ENCODE data around the gene PTPRK.
A peak's percentile ranks its signal among the peaks of the same experiment; 100 is the strongest.

Gene PTPRK

DNA sequence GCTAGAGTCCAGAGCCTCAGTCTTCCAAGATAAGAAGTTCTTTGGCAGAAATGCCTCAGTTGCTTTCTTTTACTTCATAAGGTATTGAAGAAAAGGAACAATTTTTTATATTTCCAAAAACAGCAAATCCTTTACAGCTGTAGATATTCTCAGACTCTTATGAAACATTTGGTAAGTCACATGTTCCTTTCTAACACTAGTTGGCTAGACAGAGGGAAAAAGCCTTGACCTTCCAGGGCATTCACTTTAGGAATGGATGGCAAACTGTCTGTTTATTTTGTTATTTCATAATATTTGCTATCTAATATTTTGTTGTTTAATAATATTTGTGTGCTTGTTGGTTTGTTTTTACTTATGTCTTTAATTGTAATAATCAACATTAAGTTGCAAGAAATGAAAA is 140.8 kb downstream of the PTPRK start:
- FAIRE-seq = no peak

- FAIRE-seq = no peak
Measured at GRCh38 chr6:128376952-128377503, 143.4 kb downstream of the PTPRK start.

GRCh38 chr6:128371136-128371535 is 149.3 kb downstream of the PTPRK start:
- FAIRE-seq = peak; percentile 30

GRCh38 chr6:128370072-128370471 is 150.3 kb downstream of the PTPRK start:
- FAIRE-seq = no peak

DNA sequence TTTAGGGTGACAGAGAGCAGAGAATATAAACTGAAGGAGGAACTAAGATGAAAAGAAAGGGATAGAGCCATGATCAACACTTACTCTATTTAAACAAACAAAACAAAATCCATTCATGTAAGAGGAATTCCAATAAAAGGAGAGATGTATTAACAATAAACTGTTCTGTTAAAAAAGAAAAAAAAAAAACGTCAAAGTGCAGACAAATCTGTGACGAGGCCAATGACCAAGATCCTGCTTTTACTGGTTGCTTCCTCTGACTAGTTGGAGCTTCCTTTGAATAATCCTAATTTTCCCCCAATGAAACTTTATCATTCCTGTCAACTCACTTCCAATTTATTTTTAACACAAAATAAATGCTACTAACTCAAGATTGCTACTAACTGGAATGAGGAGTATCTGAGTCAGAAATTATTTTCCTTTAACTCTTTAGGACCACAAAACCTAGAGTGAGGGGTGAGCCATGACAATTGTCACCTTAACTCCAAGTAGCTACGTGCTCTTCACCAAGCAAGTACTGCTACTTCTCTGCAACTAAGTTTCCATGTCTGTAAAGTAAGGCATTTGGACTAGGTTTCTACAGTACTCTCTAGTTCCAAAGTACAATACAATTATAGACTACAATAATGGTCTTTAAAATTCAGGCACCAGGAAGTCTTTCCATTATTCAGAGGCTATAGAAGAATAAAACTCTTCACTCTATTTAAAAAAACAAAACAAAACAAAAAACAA is 152.0 kb downstream of the PTPRK start:
- no peak for FAIRE-seq

DNA sequence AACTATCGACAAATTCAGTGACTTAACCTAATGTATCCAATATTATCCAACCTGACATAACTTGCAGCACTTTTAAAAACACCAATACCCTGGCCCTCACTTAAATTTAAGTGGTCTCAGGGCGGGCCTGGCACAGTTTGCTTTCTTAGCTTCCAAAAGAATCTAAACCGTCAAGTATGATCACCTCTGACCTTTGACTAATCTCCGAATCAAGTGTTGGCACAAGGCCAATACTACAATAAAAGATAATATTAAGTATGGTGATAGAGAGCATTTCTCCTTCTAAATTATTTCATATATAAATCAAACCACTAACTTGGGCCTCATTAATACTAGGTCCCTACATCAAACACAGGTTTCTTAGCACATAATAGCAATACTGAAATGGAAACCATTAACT is 153.0 kb downstream of the PTPRK start:
- no peak for FAIRE-seq

GRCh38 chr6:128365520-128366160 is 154.8 kb downstream of the PTPRK start:
- FAIRE-seq = no peak

DNA sequence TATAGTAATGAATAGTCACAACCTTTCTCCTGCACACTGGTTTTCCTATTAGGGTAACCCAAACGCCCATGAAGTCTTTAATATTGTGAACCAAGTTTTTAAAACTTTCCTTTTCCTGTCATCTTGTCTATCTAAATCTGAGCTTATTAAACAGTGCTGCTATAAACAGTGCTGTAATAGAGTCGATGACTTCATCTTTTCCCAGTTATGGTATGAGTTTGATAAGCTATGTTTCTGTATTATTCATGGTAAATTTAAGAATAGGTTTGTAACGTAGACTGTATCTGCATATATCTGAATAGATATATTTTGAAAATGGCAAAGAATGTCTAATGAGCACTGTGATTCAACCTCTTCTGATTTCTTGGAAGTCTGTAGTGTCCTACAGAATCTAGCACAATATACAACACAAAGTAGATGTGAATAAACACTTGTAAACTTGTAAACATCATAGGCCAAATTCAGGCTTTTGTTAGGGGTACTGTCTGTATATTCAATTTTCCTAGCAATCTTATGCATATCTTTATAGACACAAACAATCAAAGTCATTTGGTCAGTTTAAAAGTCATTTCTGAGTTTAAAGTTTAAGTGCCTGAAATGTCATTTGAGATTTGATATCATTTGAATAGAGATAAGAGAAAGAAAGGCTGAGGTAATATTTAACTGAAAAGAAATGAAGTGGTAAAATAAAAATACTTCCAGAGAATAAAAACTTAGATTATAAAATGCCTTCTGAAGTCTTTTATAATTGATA is 155.5 kb downstream of the PTPRK start:
- FAIRE-seq = no peak

DNA sequence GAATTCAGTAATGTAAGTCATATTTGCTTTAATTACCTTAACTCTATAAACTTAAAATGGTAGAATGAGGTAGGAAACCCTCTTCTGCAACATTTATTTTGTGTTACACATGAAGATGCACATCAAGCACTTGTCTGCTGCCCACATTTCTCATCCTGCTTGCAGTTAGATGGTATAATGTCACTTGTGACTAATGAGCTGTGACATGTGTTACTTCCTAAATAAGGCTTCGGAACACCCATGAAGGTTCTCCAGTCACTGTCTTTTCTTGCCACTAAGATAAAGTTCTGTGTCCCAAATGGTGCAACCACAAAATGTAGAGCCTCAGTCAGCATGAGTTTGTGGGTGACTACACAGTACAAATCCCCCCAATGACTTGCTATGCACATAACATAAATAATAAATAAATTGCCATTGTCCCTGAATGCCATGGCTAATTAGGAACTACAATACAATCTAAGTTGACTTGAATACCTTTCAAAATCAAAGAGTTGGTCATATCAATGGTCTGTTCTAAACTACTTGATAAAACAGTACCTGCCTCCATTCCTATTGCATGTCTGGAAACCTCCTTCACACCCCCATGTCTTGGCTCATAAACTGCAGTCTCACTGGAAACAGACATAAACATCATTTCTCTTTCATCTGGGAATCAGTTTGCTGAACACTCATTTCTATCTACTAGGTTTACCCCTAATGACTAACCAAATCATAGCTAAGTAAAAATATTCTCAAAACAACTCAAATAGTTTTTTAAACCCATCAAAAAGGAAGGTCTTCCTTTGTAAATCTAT is 157.2 kb downstream of the PTPRK start:
- FAIRE-seq = no peak

DNA sequence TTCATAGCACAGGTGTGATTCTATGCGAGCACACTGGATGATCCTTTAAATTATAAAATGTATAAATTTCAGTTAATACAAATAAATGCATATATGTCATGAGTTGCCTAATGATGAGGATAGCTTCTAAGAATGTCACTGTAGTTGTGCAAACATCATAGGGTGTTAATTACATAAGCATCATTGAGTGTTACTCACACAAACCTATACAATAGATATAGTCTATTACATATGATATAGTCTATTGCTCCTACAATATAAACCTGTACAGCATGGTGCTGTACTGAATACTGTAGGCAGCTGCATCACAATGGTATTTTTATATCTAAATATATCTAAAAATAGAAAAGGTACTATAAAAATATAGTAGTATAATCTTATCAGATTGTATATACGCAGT is 159.0 kb downstream of the PTPRK start:
- FAIRE-seq = no peak

DNA sequence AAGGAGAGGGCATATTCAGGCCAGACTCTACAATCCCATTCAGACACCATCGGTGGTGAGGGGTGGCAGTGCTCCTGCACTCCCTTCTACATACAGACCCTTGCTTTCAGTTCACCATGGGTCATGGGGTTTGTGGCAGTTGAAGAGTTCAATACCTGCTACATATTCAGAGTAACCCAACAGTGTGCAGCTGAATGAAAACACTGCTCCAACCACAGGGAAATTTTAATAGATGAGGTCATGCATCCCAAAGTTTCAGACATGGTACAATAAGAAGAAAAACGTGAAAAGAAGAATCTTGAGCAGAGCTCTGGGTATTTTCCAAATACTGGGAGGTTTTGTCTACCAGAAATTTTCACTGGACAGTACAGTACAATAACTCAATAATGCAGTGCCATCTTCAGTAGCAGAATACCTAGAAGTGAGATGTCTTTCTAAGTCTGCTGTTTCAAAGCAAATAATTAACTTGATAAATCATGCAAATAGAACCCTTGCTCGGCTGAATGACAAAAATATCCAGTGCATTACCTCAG is 162.1 kb downstream of the PTPRK start:
- no peak for FAIRE-seq

GRCh38 chr6:128357392-128358130 is 162.8 kb downstream of the PTPRK start:
- no peak for FAIRE-seq

- no peak for FAIRE-seq
Measured at GRCh38 chr6:128352366-128352765, 168.0 kb downstream of the PTPRK start.

DNA sequence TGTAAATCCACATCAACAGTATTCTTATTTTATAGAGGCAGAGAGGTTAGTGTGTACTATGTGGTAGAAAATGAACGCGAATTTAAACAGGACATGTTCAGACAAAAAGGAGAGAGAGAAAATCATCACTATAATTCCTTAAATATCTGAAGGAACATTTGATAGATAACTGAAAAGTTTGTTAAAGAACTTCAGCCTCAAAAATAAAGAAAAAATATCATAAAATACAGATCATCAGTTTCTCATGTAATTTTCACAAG is 169.2 kb downstream of the PTPRK start:
- no peak for FAIRE-seq

DNA sequence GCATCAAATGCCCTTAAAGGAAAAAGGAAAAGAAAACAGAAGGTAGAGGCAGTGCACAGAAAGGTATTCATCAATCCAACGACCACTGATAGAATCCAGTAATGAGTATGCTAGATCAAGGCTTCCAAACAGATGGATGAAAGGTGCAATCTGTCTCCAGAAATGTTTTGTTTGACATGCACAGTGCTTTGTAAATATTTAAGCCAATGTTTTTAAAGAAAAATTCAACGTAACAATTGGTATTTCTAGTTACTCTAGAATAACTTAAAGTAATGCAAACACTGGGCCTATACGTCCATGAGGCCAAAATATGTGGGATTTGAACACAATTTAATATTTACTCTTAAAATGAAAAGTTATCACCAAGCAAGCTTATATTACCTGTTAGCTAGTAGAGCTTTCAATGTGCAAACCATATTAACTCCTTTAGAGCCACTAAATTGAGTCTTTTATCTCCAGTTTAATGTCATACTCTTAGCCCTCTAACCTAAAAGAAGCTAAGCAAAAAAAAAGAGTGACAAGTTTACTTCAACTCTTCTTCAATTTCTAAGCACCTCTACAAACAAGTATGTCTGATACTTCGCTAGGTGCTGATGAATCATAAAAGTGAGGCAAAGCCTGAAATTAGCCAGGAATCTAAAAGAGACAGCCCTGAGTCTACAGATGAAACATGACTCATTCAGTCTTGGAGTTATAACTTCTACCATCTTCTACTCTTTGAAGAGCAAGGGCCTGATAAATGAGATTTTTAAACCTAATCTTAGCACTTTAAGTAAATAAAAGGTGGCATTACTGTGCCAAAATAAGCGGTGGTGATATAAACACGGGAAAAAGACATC is 169.8 kb downstream of the PTPRK start:
- no peak for FAIRE-seq

DNA sequence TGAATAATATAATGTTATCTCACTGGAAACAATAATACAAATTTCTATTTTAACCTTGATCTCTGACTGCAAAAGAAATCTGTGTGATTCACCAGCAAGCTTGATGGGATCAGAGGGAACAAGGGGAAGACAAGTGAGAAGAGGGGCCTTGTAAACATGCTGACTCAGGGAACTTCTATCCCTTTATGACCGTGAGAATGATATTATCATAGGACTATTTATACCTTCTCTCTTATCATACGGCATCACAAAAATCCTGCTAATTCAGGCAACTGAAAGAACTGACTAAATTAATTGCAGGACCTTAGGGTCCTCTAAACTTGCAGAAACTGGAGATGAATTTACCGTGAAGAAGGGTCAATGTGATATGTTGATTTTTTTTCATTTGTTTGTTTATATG is 173.3 kb downstream of the PTPRK start:
- FAIRE-seq = no peak

DNA sequence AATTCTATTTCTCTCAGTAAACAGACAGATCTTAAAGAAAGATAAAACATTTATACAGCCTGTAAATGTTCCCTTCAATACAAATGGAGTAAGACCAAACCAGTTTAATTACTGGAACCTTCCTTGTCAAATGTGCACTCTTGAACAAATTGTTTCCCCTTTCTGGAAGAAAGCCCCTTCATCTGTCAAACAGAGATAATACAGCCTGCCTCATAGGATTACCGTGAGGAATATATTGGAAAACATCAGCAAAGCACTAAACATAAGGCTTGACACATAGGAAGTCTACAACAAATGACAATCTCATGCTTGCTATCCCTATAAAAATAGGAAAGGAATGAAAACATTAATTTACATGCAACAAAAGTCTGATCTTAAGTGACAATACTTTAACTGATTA is 173.8 kb downstream of the PTPRK start:
- FAIRE-seq = no peak

- no peak for FAIRE-seq
Measured at GRCh38 chr6:128345278-128345677, 175.1 kb downstream of the PTPRK start.

GRCh38 chr6:128343706-128344105 is 176.7 kb downstream of the PTPRK start:
- FAIRE-seq = no peak

- no peak for FAIRE-seq
Measured at GRCh38 chr6:128339635-128340450, 180.6 kb downstream of the PTPRK start.
